ENCODE results near the gene CDH13.

Gene CDH13

DNA sequence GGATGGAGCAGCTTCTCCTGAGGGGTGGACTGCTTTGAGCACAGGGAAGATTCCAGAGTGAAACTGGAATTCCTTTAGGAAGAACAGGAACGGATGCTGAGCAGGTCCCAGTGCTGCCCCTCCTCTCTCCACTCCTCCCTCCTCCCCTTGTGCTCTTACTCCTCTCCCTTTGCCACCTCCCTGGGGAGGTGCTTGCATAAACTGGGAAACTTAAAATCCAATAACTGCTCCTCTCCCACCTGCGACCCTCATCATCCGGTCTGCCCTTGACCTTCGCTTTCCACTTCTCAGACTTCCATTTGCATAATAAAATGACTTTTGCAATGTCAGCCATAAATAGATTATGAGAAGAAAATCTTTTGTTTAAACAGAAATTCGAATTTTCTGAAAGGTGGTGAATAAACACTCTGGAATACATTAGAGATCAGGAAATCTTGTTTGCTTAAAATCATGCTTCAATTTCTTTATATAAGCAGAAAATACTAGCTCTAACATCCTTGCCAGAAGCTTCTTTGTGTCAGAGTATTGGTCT lies 1204.8 kb downstream of the CDH13 start:
- no peak for DNase-seq

DNA sequence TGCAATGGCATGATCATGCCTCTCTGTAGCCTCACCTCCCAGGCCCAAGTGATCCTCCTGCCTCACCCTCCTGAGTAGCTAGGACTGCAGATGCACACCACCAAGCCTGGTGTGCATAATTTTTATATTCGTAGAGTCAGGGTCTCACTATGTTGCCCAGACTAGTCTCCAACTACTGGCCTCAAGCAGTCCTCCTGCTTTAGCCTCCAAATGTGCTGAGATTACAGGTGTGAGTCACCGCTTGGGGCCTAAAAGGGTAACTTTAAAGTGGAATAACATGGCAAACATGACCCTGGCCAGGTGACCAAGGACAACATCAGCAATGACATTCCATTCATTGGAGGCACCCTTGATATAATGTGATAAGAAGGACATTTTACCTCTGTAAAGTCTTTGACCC lies 1207.2 kb downstream of the CDH13 start:
- DNase-seq = no peak

DNA sequence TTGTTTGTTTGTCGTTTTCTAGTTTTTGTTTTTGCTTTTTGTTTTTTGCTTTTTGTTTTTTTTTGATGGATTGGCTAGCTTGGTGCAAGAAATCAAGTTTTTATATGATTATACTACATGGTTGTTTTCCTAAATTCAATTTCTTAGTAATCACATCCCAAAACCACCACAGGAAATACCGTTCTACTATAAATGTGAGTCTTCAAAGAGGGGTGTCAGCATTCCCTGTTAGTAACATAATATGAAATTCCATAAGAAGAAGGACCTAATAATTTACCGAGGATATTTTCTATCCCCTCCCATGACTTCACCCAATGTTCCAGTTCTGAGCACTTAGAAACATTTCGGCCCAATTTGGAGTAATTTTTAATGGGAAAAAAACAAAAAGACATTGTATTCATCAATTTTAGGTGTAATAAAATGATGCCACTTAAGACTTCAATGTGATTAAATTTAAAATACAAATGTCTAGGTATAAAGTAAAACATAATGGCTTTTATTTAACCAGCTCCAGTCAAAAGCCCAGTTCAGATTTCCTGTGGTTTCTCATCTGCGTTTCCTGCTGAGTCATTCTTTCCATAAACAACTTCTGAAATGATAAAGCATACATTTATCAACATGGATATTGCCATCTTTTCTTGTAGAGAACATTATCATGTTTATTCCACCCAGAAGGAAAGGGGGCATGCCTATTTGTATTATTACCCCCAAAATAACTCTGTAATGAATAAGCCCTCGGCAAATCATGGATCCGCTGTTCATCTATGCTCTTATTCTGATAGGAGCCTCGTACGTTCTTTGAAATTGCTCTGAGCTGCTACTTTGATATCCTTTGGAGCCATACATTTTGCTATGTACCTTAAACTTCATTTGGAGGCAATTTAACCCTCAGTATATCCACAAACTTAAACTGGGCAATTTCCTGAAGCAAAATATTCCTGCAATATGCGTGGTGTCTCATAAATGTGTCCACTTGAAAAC lies 1209.1 kb downstream of the CDH13 start:
- no peak for DNase-seq

DNA sequence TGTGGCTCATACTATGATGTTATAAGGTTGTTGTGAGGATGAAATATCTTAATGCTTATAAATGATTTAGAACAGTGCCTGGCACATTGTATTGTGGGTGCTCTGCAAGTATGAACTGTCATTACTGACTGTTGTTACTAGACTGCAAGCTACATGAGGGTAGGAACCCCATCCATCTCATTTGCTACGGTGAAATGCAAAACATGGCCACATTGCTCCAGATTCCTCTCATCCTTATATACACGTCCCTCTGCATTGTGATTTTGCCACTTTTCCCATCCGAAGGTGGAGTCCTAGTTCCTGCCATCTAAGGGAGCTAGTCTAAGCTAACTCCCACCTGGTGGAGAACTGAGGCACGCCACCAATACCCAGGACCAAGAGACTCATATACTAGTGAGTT lies 1210.8 kb downstream of the CDH13 start:
- no peak for DNase-seq

DNA sequence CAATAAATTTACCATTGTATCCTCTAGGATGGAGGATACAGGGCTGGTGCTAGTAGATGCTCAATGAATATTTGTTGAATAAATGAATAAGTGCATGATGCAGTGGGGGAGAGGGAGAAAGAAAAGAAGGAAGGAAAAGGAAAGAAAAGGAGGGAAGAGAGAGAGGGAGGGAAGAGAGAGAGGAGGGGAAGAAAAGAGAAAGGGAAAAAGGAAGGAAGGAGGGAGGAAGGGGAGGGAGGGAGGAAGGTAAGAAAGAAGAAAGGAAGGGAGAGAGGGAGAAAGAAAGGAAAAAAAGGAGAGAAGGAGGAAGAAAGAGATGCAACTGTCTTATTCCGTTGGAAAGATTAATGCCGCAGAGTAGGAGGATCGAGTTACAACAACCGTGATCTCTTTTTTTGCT lies 1211.4 kb downstream of the CDH13 start:
- no peak for DNase-seq

DNA sequence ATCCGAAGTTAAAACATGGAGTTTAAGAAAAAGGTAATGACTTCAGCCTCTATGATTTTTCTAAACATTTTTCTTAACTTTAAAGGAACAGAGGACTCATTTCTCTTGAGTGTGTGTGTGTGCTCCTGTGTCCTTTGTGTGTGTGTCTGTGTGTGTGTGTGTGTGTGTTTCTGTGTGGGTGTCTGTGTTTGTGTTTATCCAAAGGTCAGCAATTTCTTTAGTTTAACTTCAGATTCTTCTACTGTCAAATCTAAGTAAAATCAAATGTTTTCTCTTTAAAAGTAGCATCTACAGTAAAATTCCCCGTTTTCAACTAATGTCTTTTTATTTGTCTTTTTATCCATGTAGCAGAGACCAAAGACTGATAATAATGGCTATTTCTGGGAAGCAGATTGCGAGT lies 1212.8 kb downstream of the CDH13 start:
- DNase-seq = no peak

DNA sequence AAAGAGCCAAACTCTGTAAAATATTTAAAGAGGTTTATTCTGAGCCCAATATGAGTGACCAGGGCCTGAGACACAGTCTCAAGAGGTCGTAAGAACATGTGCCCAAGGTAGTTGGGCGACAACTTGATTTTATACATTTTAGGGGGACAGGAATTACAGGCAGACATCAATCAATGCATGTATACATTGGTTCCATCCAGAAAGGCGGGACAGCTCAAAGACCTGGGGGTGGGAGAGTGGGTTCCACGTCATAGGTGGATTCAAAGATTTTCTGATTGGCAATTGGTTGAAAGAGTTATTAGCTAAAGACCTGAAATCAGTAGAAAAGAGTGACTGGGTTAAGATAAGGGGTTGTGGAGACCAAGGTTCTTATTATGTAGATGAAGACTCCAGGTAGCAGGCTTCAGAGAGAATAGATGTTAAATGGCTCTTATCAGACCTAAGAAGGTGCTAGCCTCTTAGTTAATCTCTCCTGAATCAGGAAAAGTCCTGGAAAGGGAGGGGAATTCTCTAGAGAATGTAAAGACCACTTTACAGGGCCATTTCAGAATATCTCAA lies 1213.4 kb downstream of the CDH13 start:
- no peak for DNase-seq

DNA sequence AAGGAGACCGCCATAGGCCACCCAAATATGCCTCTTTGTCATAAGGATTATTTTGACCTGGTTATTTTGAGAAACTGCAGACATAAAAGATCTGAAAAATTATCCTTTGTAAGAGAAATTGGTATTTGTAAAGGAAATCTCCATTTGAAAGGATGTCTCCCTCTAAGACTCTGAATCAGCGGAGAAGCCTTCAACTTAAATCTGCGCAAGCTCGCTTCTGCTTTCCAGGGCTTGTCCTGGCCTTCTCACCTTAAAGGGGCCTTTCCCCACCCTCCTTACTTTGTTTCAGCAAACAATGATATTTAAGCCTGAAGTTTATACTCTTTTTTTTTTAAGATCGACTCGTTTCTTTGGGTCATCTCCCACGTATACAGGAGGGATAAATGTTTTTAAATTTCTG lies 1215.5 kb downstream of the CDH13 start:
- no peak for DNase-seq

DNA sequence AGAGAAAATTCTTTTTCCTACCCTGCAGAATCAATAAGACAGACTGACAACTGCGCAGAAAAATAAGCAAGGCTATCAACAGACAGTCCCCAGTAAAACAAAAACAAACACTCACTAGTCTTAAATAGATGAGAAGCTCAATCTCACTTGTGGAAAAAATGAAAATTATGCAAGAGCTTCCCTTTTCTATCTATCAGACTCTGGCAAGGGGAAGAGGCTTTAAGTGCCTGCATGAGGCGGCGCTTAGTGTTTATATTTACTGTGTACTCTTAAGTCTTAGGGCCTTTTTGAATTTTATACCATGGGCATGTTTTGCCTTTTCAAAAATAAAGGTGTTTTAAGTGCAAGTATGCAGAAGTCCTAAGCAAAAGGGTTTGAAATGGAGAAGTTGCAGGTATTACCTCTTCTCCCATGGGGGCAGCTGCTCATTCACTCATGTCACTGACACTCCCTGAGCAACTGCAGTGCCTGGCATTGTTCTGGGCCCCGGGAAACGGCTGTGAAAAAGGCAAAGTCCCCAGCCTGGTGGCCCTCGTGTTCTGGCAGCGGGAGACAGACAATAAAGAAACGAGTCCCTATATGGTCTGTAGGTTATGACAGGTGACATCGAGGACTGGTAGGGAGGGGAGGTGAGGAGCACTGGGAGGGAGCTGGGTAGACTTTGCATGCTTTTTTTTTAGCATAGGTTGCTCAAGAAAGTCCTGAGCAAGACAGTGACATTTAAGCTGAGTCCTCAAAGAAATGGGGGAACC lies 1216.2 kb downstream of the CDH13 start:
- no peak for DNase-seq

DNA sequence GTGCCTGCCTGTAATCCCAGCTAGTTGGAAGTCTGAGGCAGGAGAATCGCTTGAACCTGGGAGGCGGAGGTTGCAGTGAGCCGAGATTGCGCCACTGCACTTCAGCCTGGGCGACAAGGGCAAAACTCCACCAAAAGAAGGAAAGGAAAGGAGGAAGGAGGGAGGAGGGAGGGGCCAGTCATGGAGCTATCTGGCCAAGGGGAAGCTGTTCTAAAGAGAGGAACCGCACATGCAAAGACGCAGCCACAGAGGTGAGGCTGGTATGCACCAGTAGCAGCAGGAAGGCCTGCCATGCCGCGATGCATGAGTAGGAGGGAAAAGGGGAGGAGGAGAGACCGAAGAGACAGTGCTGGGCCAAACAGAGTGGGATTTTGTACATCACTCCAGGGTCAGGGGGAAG lies 1216.9 kb downstream of the CDH13 start:
- DNase-seq = no peak

DNA sequence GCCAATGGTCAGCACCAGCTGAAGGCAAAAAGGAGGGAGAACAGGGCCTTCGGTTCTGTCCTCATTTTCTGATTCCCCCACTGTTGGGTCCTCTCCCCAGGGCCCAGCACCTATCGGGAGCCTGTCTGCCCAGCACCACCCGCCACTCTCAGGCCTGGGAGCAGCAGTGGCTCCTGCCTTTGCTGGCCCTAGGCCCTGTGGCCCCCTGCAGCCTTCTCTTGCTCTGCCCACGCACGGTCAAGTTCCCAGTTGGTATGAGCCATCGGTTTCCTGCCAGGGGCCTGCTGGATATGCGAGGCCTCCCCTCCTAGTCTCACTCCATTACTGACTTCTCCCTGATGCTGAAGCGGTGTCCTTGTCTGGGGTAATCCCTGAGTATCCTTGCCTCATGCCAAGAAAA lies 1218.5 kb downstream of the CDH13 start:
- DNase-seq = peak; percentile 19

DNA sequence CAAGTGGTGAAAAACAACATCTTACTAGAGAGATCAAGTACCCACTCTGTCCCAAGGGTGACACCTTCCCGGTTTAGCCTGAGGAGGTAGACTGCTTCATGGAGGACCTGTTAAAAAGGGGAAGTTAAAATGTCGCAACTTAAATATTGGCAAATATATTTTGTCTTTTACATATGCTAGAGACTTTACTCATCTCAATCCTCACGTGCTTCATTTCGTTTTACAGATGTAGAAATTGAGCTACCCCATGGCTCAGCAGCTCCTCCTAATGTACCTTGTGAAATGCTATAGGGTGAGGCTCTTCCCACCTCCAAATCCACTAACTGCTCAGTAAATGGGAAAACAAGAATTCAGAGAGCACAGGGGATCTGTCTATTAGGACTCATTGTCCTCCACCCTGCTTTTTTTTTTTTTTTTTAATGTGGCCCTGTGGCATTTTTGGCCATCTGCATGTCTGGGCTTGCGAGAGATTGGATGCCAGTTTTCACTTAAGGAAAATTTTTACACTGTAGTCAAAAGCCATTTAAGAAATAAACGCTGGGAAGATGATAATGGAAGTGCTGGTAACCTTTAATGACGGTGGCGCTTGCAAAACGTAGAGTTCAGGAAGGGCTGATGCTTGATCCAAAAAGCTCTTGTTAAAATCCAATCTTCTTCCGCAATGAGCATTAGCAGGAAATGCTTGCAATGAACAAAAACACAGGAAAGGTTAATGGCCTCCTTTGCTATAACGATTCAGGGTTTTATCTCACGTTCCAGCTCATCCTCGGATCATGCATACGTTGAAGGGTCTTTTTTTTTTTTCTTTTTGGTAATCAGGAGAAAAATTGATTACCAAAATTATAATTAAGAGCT lies 1220.8 kb downstream of the CDH13 start:
- DNase-seq = no peak

DNA sequence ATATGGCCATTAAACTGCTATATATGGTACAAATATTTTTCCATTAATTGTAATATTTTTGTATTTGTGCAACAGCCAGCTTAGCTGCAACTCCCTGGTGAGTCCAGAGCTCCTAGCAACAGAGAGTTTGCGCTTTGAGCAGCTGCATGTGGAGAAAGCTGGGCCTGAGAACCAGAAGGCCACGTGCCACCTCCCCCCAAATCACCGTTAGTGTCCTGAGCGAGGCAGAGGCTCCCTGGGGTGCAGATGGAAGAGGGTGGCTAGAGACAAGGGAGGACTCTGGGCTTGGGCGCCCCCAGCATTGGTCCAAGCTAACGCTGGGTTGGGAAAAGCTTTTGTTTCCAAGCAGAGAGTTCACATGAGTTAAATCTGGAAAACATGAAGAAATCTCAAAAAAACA lies 1222.7 kb downstream of the CDH13 start:
- DNase-seq = no peak
